ENCODE results near the gene SPPL2A.

The SPPL2A gene

DNA sequence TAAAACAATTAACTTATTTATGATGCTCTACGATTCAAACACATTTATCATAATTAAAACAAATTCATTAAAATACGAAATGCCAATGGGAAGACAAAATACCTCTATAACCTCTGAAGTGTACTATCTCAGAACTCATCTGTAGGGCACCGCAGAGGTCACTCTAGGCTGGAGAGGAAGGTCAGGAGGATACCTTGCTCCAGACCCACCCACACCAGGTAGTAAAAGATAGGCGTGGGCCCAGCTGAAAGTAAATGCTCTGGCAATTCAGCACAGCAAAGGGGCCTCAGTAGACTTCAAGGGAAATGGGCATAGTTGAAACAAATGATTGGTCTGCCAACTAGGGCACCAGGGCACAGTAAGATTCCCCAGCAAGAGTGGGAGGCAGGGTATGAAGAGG lies 26.0 kb upstream of the SPPL2A start:
- H3K9ac ChIP-seq (ENCODE audit: low read length): no peak overlapping the region
- H3K27me3 ChIP-seq (ENCODE audit: control insufficient read depth, insufficient read depth, low read length): no peaks in the 10 kb centered on the region
- H3K36me3 ChIP-seq (ENCODE audit: control insufficient read depth, insufficient read depth, low read length): no peaks in the 10 kb centered on the region
- no peaks in the 10 kb centered on the region for H3K4me1 ChIP-seq (ENCODE audit: control insufficient read depth, insufficient read depth, low read length)
- no peak overlapping the region for H3K4me3 ChIP-seq (ENCODE audit: low read length)
- no peaks in the 10 kb centered on the region for H3K9me3 ChIP-seq (ENCODE audit: control insufficient read depth, low read length)

DNA sequence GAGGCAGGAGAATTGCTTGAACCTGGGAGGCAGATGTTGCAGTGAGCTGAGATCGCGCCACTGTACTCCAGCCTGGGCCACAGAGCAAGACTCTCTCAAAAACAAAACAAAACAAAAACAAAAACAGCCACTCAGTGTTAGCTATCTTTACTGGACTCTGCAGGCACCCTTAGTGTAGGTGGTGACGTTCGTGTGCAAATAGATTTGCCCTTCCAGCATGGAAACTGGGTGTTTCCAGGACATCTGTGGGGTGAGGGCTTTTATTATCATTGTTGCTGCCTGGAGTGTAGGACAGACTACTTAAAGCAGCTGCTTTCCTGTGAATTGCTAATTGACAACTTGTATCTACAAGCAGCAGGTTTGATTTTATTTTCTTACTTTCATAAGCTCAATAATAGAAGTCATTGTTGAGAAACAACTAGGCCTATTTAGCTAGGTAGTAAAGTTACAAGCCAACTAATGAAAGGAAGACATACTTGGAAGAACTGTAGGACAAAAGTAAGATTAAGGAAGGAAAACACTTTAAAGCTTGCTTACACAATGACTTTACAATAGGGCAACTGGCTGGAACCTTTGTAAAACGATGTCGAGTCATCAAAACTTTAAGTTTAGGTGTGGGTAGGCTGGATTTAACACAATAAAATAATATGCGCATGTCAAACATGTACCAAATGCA lies 25.4 kb upstream of the SPPL2A start:
- no peaks in the 10 kb centered on the region for H3K9me3 ChIP-seq (ENCODE audit: control insufficient read depth, low read length)
- no peak overlapping the region for H3K4me3 ChIP-seq (ENCODE audit: low read length)
- H3K27me3 ChIP-seq (ENCODE audit: control insufficient read depth, insufficient read depth, low read length): no peaks in the 10 kb centered on the region
- H3K4me1 ChIP-seq (ENCODE audit: control insufficient read depth, insufficient read depth, low read length): no peaks in the 10 kb centered on the region
- H3K9ac ChIP-seq (ENCODE audit: low read length): no peak overlapping the region
- no peaks in the 10 kb centered on the region for H3K36me3 ChIP-seq (ENCODE audit: control insufficient read depth, insufficient read depth, low read length)

DNA sequence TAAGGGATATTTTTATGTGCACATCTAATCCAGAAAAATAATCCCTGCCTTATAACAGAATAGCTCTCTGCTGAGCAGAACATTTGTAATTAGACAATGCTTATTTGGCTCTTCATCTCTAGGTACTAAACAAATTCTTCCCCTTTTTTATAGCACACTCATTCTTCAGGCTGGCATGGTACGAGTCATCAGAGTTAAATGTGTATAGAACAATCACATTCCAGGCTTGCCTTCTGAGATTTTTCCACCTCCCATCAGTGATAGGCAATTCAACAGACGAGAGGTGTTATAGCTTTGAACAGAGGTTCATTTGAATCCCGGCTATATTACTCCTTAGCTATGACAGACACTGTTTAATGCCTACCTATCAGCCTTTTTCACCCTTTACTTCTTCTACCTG lies 21.4 kb upstream of the SPPL2A start:
- Histone ChIP-seq H3K27me3 (ENCODE audit: control insufficient read depth, insufficient read depth, low read length) (no peaks in the 10 kb centered on the region), H3K4me3 (ENCODE audit: low read length) (no peak overlapping the region), H3K4me1 (ENCODE audit: control insufficient read depth, insufficient read depth, low read length) (no peaks in the 10 kb centered on the region), H3K36me3 (ENCODE audit: control insufficient read depth, insufficient read depth, low read length) (no peaks in the 10 kb centered on the region), H3K9me3 (ENCODE audit: control insufficient read depth, low read length) (no peaks in the 10 kb centered on the region), H3K9ac (ENCODE audit: low read length) (no peak overlapping the region)

DNA sequence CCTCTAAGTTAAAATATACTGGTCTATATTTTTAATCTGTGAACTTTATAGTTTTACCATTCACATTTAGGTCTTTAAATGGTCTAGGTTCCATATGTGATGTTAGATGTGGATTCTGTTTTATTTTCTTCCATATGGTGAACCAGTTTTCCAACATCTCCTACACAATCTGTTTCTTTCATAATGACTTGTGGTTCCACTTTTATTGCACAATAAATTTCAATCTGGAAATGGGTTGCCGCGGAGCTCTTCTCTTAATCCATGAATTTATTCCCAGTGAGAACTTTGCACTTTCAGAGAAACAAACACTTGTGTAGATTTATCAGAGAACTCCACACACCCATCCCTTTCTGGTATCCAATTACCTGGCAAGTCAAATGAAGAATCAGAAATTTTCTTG lies 20.9 kb upstream of the SPPL2A start:
- Histone ChIP-seq H3K9me3 (ENCODE audit: control insufficient read depth, low read length) (no peaks in the 10 kb centered on the region), H3K9ac (ENCODE audit: low read length) (no peak overlapping the region), H3K4me1 (ENCODE audit: control insufficient read depth, insufficient read depth, low read length) (no peaks in the 10 kb centered on the region), H3K36me3 (ENCODE audit: control insufficient read depth, insufficient read depth, low read length) (no peaks in the 10 kb centered on the region), H3K27me3 (ENCODE audit: control insufficient read depth, insufficient read depth, low read length) (no peaks in the 10 kb centered on the region), H3K4me3 (ENCODE audit: low read length) (no peak overlapping the region)

DNA sequence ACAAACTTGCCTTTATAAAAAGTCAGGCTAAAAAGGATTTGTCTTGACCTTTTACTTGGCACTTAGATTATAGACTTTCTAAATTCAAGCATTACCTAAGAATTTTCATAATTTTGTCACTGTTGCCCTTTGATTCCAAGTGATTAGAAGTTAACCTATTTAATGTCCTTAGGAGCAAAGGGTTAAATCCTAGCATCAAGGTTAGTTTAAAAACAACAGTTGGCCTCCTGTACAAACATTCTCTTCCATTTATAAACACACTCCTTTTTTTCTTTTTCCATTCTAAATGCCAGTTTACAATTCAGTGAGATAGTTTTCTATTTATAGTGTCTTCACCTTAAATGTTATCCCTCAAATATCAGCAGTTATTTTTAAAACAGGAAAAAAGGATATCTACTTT lies 18.4 kb upstream of the SPPL2A start:
- no peak overlapping the region for H3K4me3 ChIP-seq (ENCODE audit: low read length)
- no peak overlapping the region for H3K9ac ChIP-seq (ENCODE audit: low read length)
- H3K27me3 ChIP-seq (ENCODE audit: control insufficient read depth, insufficient read depth, low read length): no peaks in the 10 kb centered on the region
- no peaks in the 10 kb centered on the region for H3K36me3 ChIP-seq (ENCODE audit: control insufficient read depth, insufficient read depth, low read length)
- no peaks in the 10 kb centered on the region for H3K4me1 ChIP-seq (ENCODE audit: control insufficient read depth, insufficient read depth, low read length)
- no peaks in the 10 kb centered on the region for H3K9me3 ChIP-seq (ENCODE audit: control insufficient read depth, low read length)

DNA sequence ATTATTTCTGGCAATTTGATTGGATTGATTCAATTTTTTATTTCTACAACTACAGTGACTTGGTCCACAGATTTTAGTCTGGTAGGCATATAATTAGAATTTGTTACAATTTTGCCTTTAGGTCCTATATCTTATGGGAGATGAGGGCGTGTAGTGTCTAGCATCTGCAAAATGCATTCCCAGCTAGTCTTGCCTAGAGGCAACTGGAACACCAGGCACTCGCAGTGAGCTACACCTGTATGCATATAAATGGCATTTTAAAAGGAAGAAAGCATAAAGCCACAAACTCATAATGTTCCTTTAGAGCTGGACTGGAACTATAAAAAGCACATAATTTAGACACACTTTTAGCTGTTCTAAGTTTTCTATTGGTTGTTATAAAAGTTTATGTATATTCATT lies 17.9 kb upstream of the SPPL2A start:
- H3K27me3 ChIP-seq (ENCODE audit: control insufficient read depth, insufficient read depth, low read length): no peaks in the 10 kb centered on the region
- no peak overlapping the region for H3K4me3 ChIP-seq (ENCODE audit: low read length)
- no peaks in the 10 kb centered on the region for H3K36me3 ChIP-seq (ENCODE audit: control insufficient read depth, insufficient read depth, low read length)
- no peaks in the 10 kb centered on the region for H3K4me1 ChIP-seq (ENCODE audit: control insufficient read depth, insufficient read depth, low read length)
- H3K9me3 ChIP-seq (ENCODE audit: control insufficient read depth, low read length): no peaks in the 10 kb centered on the region
- no peak overlapping the region for H3K9ac ChIP-seq (ENCODE audit: low read length)

DNA sequence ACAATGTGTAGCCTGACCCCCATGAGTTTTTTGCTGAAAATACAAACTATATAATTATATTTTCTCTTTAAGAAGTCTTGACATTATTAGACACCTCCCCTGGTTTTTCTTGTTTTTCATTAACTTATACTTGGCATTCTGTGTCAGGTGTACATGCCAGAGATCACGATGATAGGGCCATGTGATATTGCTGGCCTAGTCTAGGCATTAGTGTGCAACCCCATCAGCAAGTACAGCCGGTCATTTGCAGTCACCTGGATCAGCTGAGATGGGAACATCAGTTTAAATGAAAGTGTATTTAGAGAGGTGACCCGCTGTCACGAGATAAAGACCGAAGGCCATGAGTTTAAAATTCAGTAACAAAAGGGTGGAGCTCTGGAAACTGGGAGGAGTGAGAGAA lies 12.6 kb upstream of the SPPL2A start:
- Histone ChIP-seq H3K4me3 (ENCODE audit: low read length) (no peak overlapping the region), H3K36me3 (ENCODE audit: control insufficient read depth, insufficient read depth, low read length) (no peaks in the 10 kb centered on the region), H3K9me3 (ENCODE audit: control insufficient read depth, low read length) (no peaks in the 10 kb centered on the region), H3K9ac (ENCODE audit: low read length) (no peak overlapping the region), H3K4me1 (ENCODE audit: control insufficient read depth, insufficient read depth, low read length) (no peaks in the 10 kb centered on the region), H3K27me3 (ENCODE audit: control insufficient read depth, insufficient read depth, low read length) (no peaks in the 10 kb centered on the region)

DNA sequence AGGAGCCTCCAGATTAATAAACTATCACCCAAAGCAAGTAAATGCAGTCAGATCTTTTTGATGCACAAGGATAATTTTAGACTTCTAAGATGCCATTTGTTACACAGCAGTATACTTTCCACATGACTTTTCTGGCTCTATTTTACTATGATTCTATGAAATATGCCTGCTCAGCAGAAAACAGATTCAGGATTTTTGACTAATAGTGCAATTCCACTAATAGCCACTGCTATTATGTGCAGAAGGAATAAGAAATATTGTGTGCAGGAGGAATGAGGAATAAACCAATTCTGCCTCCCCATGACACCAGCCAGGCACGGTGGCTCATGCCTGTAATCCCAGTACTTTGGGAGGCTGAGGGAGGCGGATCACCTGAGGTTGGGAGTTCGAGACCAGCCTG lies 11.5 kb upstream of the SPPL2A start:
- Histone ChIP-seq H3K36me3 (ENCODE audit: control insufficient read depth, insufficient read depth, low read length) (no peaks in the 10 kb centered on the region), H3K9ac (ENCODE audit: low read length) (no peak overlapping the region), H3K27me3 (ENCODE audit: control insufficient read depth, insufficient read depth, low read length) (no peaks in the 10 kb centered on the region), H3K9me3 (ENCODE audit: control insufficient read depth, low read length) (no peaks in the 10 kb centered on the region), H3K4me1 (ENCODE audit: control insufficient read depth, insufficient read depth, low read length) (no peaks in the 10 kb centered on the region), H3K4me3 (ENCODE audit: low read length) (no peak overlapping the region)

DNA sequence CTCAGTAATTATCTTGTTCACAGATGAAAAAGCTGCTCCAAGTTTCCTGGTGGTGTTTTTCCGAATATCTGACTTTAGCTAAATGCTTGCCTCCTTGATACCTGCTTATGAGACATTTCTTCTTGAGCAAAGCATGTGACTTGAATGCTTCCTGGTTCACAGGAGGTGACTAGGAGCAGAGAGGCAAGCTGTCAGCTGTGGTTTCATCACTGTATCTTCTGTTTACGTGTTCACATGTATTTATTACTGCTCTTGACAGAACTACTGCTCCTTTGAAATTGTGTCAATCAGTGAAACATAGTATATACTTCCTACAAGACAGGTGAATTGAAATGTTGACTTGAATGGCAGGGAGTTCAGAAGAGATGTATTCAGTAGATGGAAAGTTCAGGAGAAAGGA lies 8.9 kb upstream of the SPPL2A start:
- H3K9me3 ChIP-seq (ENCODE audit: control insufficient read depth, low read length): no peaks in the 10 kb centered on the region
- no peaks in the 10 kb centered on the region for H3K27me3 ChIP-seq (ENCODE audit: control insufficient read depth, insufficient read depth, low read length)
- H3K4me1 ChIP-seq (ENCODE audit: control insufficient read depth, insufficient read depth, low read length): no peaks in the 10 kb centered on the region
- no peaks in the 10 kb centered on the region for H3K36me3 ChIP-seq (ENCODE audit: control insufficient read depth, insufficient read depth, low read length)
- H3K9ac ChIP-seq (ENCODE audit: low read length): no peak overlapping the region
- H3K4me3 ChIP-seq (ENCODE audit: low read length): no peak overlapping the region

DNA sequence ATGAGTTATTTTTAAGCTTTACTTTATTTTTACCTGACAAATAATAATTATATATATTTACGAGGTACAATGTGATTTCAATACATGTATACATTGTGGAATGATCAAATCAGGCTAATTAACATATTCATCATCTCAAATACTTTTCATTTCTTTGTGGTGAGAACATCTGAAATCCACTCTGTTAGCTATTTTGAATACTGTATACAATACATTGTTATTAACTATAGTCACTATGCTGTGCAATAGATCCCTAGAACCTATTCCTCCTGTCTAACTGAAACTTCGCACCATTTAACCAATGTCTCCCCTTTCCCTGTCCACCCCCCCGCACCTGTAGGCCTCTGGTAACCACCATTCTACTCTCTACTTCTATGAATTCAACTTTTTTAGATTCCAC lies 7.9 kb upstream of the SPPL2A start:
- no peaks in the 10 kb centered on the region for H3K27me3 ChIP-seq (ENCODE audit: control insufficient read depth, insufficient read depth, low read length)
- no peak overlapping the region for H3K4me3 ChIP-seq (ENCODE audit: low read length)
- H3K9ac ChIP-seq (ENCODE audit: low read length): no peak overlapping the region
- no peaks in the 10 kb centered on the region for H3K4me1 ChIP-seq (ENCODE audit: control insufficient read depth, insufficient read depth, low read length)
- no peaks in the 10 kb centered on the region for H3K36me3 ChIP-seq (ENCODE audit: control insufficient read depth, insufficient read depth, low read length)
- H3K9me3 ChIP-seq (ENCODE audit: control insufficient read depth, low read length): no peaks in the 10 kb centered on the region

DNA sequence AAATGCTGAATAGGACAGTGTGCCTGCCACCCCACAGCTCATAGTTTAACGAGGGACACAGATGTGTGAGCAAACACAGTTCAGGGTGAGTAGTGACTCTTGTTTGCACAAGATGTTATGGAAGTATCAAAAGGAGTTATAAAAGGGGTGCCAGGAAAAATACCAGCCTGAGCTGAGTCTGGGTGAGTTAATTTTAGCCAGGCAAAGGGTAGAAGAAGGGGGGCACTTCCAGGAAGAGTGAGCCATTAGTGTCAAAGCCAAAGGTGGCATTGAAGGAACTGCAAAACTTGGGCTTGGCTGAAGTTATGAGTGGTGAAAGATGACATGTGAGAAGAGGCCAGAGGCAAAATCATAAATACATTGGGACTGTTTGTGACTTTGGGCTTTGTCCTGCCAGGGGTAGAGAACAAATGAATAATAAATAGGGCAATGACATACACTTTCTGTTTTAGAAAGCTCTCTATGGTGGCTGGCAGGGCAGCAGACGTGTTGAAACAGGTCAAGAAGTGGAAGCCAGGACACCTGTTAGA lies 1.9 kb upstream of the SPPL2A start:
- H3K9me3 ChIP-seq (ENCODE audit: control insufficient read depth, low read length): no peaks in the 10 kb centered on the region
- H3K36me3 ChIP-seq (ENCODE audit: control insufficient read depth, insufficient read depth, low read length): no peaks in the 10 kb centered on the region
- H3K4me1 ChIP-seq (ENCODE audit: control insufficient read depth, insufficient read depth, low read length): peaks cover 17% of the 10 kb centered on the region
- H3K4me3 ChIP-seq (ENCODE audit: low read length): no peak overlapping the region
- no peak overlapping the region for H3K9ac ChIP-seq (ENCODE audit: low read length)
- H3K27me3 ChIP-seq (ENCODE audit: control insufficient read depth, insufficient read depth, low read length): no peaks in the 10 kb centered on the region

DNA sequence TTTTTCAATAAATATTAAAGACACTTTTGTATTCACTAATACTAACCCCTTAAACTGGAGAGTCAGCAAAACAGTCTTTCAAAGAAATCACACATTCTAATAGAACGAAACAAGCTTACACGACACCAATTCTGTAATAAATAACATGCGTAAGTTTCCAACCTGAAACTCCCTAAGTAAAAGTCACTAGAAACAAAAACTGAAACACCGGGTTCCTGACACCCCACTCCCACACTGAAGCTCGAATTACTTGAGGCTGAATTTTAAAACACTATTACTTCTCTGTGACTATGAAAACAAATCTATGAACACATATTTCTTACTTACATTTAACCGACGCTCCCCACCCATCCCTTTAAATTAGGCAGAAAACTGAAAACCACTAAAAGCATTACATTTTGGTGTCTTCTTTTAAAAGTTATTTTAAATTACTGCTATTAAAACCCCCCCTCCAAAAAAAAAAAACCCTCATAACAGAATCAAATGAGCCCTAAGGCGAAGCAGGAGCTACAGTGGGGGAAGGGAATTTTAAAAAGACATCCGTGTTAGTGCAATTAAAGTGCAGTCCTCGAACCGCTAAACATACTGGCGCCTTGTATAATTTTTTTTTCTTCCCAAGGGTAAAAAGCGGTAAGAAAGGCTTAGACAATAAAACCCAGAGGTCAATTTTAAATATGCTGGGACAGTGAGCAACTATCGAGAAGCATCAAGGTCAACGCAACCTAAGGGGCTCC lies 878 bp downstream of the SPPL2A start:
- Histone ChIP-seq H3K36me3 (ENCODE audit: control insufficient read depth, insufficient read depth, low read length) (no peaks in the 10 kb centered on the region), H3K27me3 (ENCODE audit: control insufficient read depth, insufficient read depth, low read length) (no peaks in the 10 kb centered on the region), H3K9ac (ENCODE audit: low read length) (peak overlapping the region; percentile 84), H3K4me3 (ENCODE audit: low read length) (peak overlapping the region; percentile 56), H3K9me3 (ENCODE audit: control insufficient read depth, low read length) (no peaks in the 10 kb centered on the region), H3K4me1 (ENCODE audit: control insufficient read depth, insufficient read depth, low read length) (peaks cover 17% of the 10 kb centered on the region)
